Measurements from ENCODE around the gene TEX11.
"Not testable (repeated sequence)": the region's sequence is repeated elsewhere in the genome, so short reads cannot be mapped to it uniquely, and the experiment has no call there.

The TEX11 gene

GRCh38 chrX:70908541-70908940 is at the start of gene TEX11:
Gene TEX11 (minus strand): TSS chrX:70908711. CDS start chrX:70907789, 922 bp downstream.
- no peak for DNase-seq

- DNase-seq = no peak
These were observed 46.4 kb upstream of the TEX11 start for GRCh38 chrX:70954871-70955270.

- DNase-seq = no peak
These were observed 15.9 kb upstream of the TEX11 start for GRCh38 chrX:70924294-70924911.

- no peak for DNase-seq
These were observed 14.4 kb upstream of the TEX11 start for GRCh38 chrX:70922774-70923473.

GRCh38 chrX:70921709-70922352 is 13.3 kb upstream of the TEX11 start:
- DNase-seq = no peak

- DNase-seq = no peak
These were observed 8.2 kb upstream of the TEX11 start for GRCh38 chrX:70916754-70917153.

- no peak for DNase-seq
These were observed 611 bp downstream of the TEX11 start for GRCh38 chrX:70907900-70908299.

- no peak for DNase-seq
These were observed 7.0 kb downstream of the TEX11 start for GRCh38 chrX:70901465-70901864.

GRCh38 chrX:70890441-70890840 is 18.1 kb downstream of the TEX11 start:
- DNase-seq = not testable (repeated sequence)

- DNase-seq = no peak
These were observed 29.6 kb downstream of the TEX11 start for GRCh38 chrX:70878902-70879301.

- no peak for DNase-seq
These were observed 56.2 kb downstream of the TEX11 start for GRCh38 chrX:70852294-70852693.

- not testable (repeated sequence) for DNase-seq
These were observed 64.4 kb downstream of the TEX11 start for GRCh38 chrX:70844081-70844480.

GRCh38 chrX:70843620-70844019 is 64.9 kb downstream of the TEX11 start:
- not testable (repeated sequence) for DNase-seq

GRCh38 chrX:70834589-70834988 is 73.9 kb downstream of the TEX11 start:
- DNase-seq = no peak

GRCh38 chrX:70826715-70827114 is 81.8 kb downstream of the TEX11 start:
- no peak for DNase-seq

GRCh38 chrX:70825366-70825765 is 83.1 kb downstream of the TEX11 start:
- no peak for DNase-seq

GRCh38 chrX:70808942-70809940 is 99.3 kb downstream of the TEX11 start:
- DNase-seq = no peak

GRCh38 chrX:70806081-70806480 is 102.4 kb downstream of the TEX11 start:
- no peak for DNase-seq

GRCh38 chrX:70796742-70797141 is 111.8 kb downstream of the TEX11 start:
- not testable (repeated sequence) for DNase-seq

GRCh38 chrX:70774223-70774622 is 134.3 kb downstream of the TEX11 start:
- no peak for DNase-seq

- DNase-seq = no peak
These were observed 138.8 kb downstream of the TEX11 start for GRCh38 chrX:70769659-70770227.

- DNase-seq = no peak
These were observed 146.2 kb downstream of the TEX11 start for GRCh38 chrX:70762285-70762684.

GRCh38 chrX:70755850-70756249 is 152.7 kb downstream of the TEX11 start:
- peak; percentile 64 for DNase-seq
